Loucy (cell line): ENCODE results near the gene SORCS2.

Source experiments
- H2AFZ ChIP-seq: fragments of 200-600 bp; sonication (generic); 2 replicates; pipeline ENCODE4 v1.6.0; 2016; ENCODE audit warnings: antibody characterized with exemption, mild to moderate bottlenecking, low read length, moderate library complexity
- H3F3A ChIP-seq: fragments of 200-600 bp; 2 replicates; pipeline ENCODE4 v1.6.0; 2016; ENCODE audit warnings: antibody characterized with exemption, low read depth, mild to moderate bottlenecking
- H3K27me3 ChIP-seq: fragments of 200-600 bp; sonication (generic); 2 replicates; pipeline ENCODE4 v1.6.1; 2014; ENCODE audit warnings: low read length, mild to moderate bottlenecking; ENCODE audit not compliant: insufficient read depth, poor library complexity, severe bottlenecking
- H3K36me3 ChIP-seq: fragments of 200-600 bp; sonication (generic); 2 replicates; pipeline ENCODE4 v1.6.1; 2016; ENCODE audit warnings: low read length; ENCODE audit not compliant: insufficient read depth
- H3K4me1 ChIP-seq: fragments of 200-600 bp; sonication (generic); 2 replicates; pipeline ENCODE4 v1.5.1; 2014; ENCODE audit warnings: low read length, mild to moderate bottlenecking; ENCODE audit not compliant: insufficient read depth, poor library complexity, severe bottlenecking
- H3K4me2 ChIP-seq: fragments of 200-600 bp; sonication (generic); 2 replicates; pipeline ENCODE4 v1.6.0; 2014; ENCODE audit warnings: antibody characterized with exemption, low read length, low read depth, mild to moderate bottlenecking; ENCODE audit not compliant: poor library complexity, severe bottlenecking
- H3K4me3 ChIP-seq: fragments of 200-600 bp; sonication (generic); 2 replicates; pipeline ENCODE4 v1.5.1; 2014; ENCODE audit warnings: low read length, mild to moderate bottlenecking, mixed read lengths; ENCODE audit not compliant: poor library complexity, severe bottlenecking
- H3K79me2 ChIP-seq: fragments of 200-600 bp; sonication (generic); 2 replicates; pipeline ENCODE4 v1.6.1; 2014; ENCODE audit warnings: low read length; ENCODE audit not compliant: insufficient read depth
- H3K9ac ChIP-seq: fragments of 200-600 bp; sonication (generic); 2 replicates; pipeline ENCODE4 v1.6.0; 2014; ENCODE audit warnings: mild to moderate bottlenecking, low read depth, low read length, moderate library complexity; ENCODE audit not compliant: poor library complexity, severe bottlenecking
- H3K9me2 ChIP-seq: fragments of 200-600 bp; sonication (generic); replicated peaks from 2 replicates; pipeline ENCODE4 v1.6.1; 2016; ENCODE audit warnings: low read depth, low read length, mixed read lengths
- H3K9me3 ChIP-seq: fragments of 200-600 bp; sonication (generic); 2 replicates; pipeline ENCODE4 v1.6.1; 2014; ENCODE audit warnings: mild to moderate bottlenecking, antibody characterized with exemption, low read length, low read depth; ENCODE audit not compliant: insufficient read depth
- H4K20me1 ChIP-seq: fragments of 200-600 bp; sonication (generic); 2 replicates; pipeline ENCODE4 v1.6.0; 2014; ENCODE audit warnings: antibody characterized with exemption, low read length, mild to moderate bottlenecking; ENCODE audit not compliant: insufficient read depth, poor library complexity, severe bottlenecking
- CTCF ChIP-seq: fragments of 200-600 bp; sonication (generic); conservative IDR thresholded peaks from 2 replicates; pipeline ENCODE4 v1.5.1; 2014; ENCODE audit warnings: mild to moderate bottlenecking, antibody characterized with exemption, low read length
- EZH2phosphoT487 ChIP-seq: fragments of 200-600 bp; IDR thresholded peaks from 2 replicates; pipeline ENCODE4 v1.6.1; 2018; ENCODE audit warnings: antibody characterized with exemption, mild to moderate bottlenecking, moderate library complexity, borderline replicate concordance

The SORCS2 gene

GRCh38 chr4:7673121-7673520 is 480.8 kb downstream of the SORCS2 start:
- no peaks in the 10 kb centered on the region for H3K36me3 ChIP-seq
- no peaks in the 10 kb centered on the region for H3F3A ChIP-seq
- no peak overlapping the region for H2AFZ ChIP-seq
- H3K4me1 ChIP-seq, result no peaks in the 10 kb centered on the region
- TF ChIP-seq EZH2phosphoT487, result no peak
- TF ChIP-seq CTCF, result no peak
- H3K4me2 ChIP-seq, result no peak overlapping the region
- no peak overlapping the region for H3K9ac ChIP-seq
- H3K79me2 ChIP-seq, result no peaks in the 10 kb centered on the region
- H3K4me3 ChIP-seq, result no peak overlapping the region
- no peaks in the 10 kb centered on the region for H3K27me3 ChIP-seq
- no peaks in the 10 kb centered on the region for H4K20me1 ChIP-seq
- H3K9me3 ChIP-seq, result peaks cover 5% of the 10 kb centered on the region; the same call in 1 of the 2 replicates
- no peaks in the 10 kb centered on the region for H3K9me2 ChIP-seq

GRCh38 chr4:7674706-7675105 is 482.4 kb downstream of the SORCS2 start:
- no peaks in the 10 kb centered on the region for H3K9me2 ChIP-seq
- H3K4me2 ChIP-seq, result no peak overlapping the region
- no peaks in the 10 kb centered on the region for H3F3A ChIP-seq
- no peak overlapping the region for H2AFZ ChIP-seq
- no peaks in the 10 kb centered on the region for H3K36me3 ChIP-seq
- no peak overlapping the region for H3K9ac ChIP-seq
- no peaks in the 10 kb centered on the region for H4K20me1 ChIP-seq
- no peaks in the 10 kb centered on the region for H3K4me1 ChIP-seq
- peaks cover 5% of the 10 kb centered on the region; the same call in 1 of the 2 replicates for H3K9me3 ChIP-seq
- H3K4me3 ChIP-seq, result no peak overlapping the region
- TF ChIP-seq CTCF (no peak), EZH2phosphoT487 (no peak)
- H3K79me2 ChIP-seq, result no peaks in the 10 kb centered on the region
- no peaks in the 10 kb centered on the region for H3K27me3 ChIP-seq

GRCh38 chr4:7675136-7675535 is 482.8 kb downstream of the SORCS2 start:
- H3K4me2 ChIP-seq, result no peak overlapping the region
- H4K20me1 ChIP-seq, result no peaks in the 10 kb centered on the region
- H3K9me3 ChIP-seq, result peaks cover 5% of the 10 kb centered on the region; the same call in 1 of the 2 replicates
- H3K27me3 ChIP-seq, result no peaks in the 10 kb centered on the region
- no peaks in the 10 kb centered on the region for H3K79me2 ChIP-seq
- H3K9me2 ChIP-seq, result no peaks in the 10 kb centered on the region
- H3K4me3 ChIP-seq, result no peak overlapping the region
- H3K36me3 ChIP-seq, result no peaks in the 10 kb centered on the region
- TF ChIP-seq CTCF (no peak), EZH2phosphoT487 (no peak)
- no peak overlapping the region for H2AFZ ChIP-seq
- no peaks in the 10 kb centered on the region for H3K4me1 ChIP-seq
- H3K9ac ChIP-seq, result no peak overlapping the region
- no peaks in the 10 kb centered on the region for H3F3A ChIP-seq
